OCI-LY1 (cell line): ENCODE measurements around the gene GNA12.

ENCODE experiments used
- CTCF ChIP-seq: fragments of 200-600 bp; sonication (generic), shearing (Covaris generic); IDR thresholded peaks from 2 replicates; pipeline ENCODE4 v1.5.1; 2017; ENCODE audit warnings: mild to moderate bottlenecking, antibody characterized with exemption, low read length, moderate library complexity, mixed read lengths
- EZH2 ChIP-seq: fragments of 200-600 bp; sonication (generic), shearing (Covaris generic); IDR thresholded peaks from 2 replicates; pipeline ENCODE4 v1.8.0; 2017; ENCODE audit warnings: borderline replicate concordance, mixed run types, mild to moderate bottlenecking, antibody characterized with exemption, low read length, moderate library complexity, mixed read lengths

DNA sequence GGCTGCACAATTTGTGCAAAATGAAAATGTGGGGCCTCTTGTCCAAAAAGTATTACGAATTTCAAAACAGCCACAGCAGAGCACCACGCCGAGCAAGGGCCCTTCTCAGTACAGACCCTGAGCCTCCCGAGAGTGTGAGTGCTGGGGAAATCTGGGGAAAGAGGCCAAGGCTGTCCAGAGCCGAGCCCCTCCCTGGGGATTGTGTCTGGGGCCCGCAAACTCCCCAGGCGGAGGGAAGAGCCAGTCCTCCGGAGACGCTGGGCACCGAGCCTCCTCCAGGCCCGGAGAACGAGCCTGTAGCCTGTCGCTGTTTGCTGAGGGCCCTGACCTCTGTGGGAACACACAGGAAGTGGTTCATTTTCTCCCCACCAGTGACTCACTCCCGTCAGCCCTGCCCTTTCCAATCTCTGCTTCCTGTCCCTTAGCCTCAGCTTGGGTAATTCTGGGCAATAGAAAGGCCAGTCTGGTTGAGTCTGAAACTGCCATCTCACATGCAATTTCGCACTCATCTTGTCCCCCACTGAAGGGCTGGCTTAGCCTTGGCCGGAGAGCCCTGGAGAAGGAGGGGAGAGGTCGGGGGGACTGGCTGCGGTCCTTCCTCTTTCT, 19.5 kb upstream of the GNA12 start:
- TF ChIP-seq CTCF: no peak
- TF ChIP-seq EZH2: no peak
